Measurements from ENCODE around the gene ARHGAP28.
A peak's percentile ranks its signal among the peaks of the same experiment; 100 is the strongest.

The ARHGAP28 gene

GRCh38 chr18:6871566-6871965, 142.1 kb downstream of the ARHGAP28 start:
- DNase-seq (ENCODE audit: low read depth in 2 of 2): no peak

- DNase-seq (ENCODE audit: low read depth in 2 of 2): no peak
Observed at GRCh38 chr18:6873040-6873751, 143.7 kb downstream of the ARHGAP28 start.

- DNase-seq (ENCODE audit: low read depth in 2 of 2): no peak
Observed at GRCh38 chr18:6874315-6874714, 144.8 kb downstream of the ARHGAP28 start.

GRCh38 chr18:6875749-6876148, 146.2 kb downstream of the ARHGAP28 start:
- no peak for DNase-seq (ENCODE audit: low read depth in 2 of 2)

GRCh38 chr18:6876641-6877041, 147.1 kb downstream of the ARHGAP28 start:
- no peak for DNase-seq (ENCODE audit: low read depth in 2 of 2)

GRCh38 chr18:6877288-6877687, 147.8 kb downstream of the ARHGAP28 start:
- DNase-seq (ENCODE audit: low read depth in 2 of 2): no peak

- DNase-seq (ENCODE audit: low read depth in 2 of 2): no peak
Observed at GRCh38 chr18:6878556-6879297, 149.2 kb downstream of the ARHGAP28 start.

GRCh38 chr18:6879508-6880195, 150.1 kb downstream of the ARHGAP28 start:
- DNase-seq (ENCODE audit: low read depth in 2 of 2): no peak

GRCh38 chr18:6881034-6881820, 151.7 kb downstream of the ARHGAP28 start:
- DNase-seq (ENCODE audit: low read depth in 2 of 2): no peak

- no peak for DNase-seq (ENCODE audit: low read depth in 2 of 2)
Observed at GRCh38 chr18:6882401-6882800, 152.9 kb downstream of the ARHGAP28 start.

GRCh38 chr18:6885006-6885481, 155.5 kb downstream of the ARHGAP28 start:
- DNase-seq (ENCODE audit: low read depth in 2 of 2): no peak

GRCh38 chr18:6885992-6886796, 156.7 kb downstream of the ARHGAP28 start:
- DNase-seq (ENCODE audit: low read depth in 2 of 2): no peak

GRCh38 chr18:6886797-6887330, 157.3 kb downstream of the ARHGAP28 start:
- DNase-seq (ENCODE audit: low read depth in 2 of 2): no peak

GRCh38 chr18:6891788-6892187, 162.3 kb downstream of the ARHGAP28 start:
- DNase-seq (ENCODE audit: low read depth in 2 of 2): no peak

GRCh38 chr18:6901286-6901926, 171.9 kb downstream of the ARHGAP28 start:
- DNase-seq (ENCODE audit: low read depth in 2 of 2): no peak

- no peak for DNase-seq (ENCODE audit: low read depth in 2 of 2)
Observed at GRCh38 chr18:6917072-6917471, 187.6 kb downstream of the ARHGAP28 start.

GRCh38 chr18:6920099-6920955, 190.8 kb downstream of the ARHGAP28 start:
- DNase-seq (ENCODE audit: low read depth in 2 of 2): peak in 1 of 2 donors; percentile 1

GRCh38 chr18:6921571-6921970, 192.1 kb downstream of the ARHGAP28 start:
- DNase-seq (ENCODE audit: low read depth in 2 of 2): no peak

GRCh38 chr18:6923220-6923619, 193.7 kb downstream of the ARHGAP28 start:
- DNase-seq (ENCODE audit: low read depth in 2 of 2): no peak
